Measurements from ENCODE around the gene LRP6.

LRP6 gene

GRCh38 chr12:12197128-12197527, 69.7 kb downstream of the LRP6 start:
- no peak for TF ChIP-seq CTCF (IDR thresholded peaks at IDR 0.05; ENCODE audit: low read length, missing control alignments)
- DNase-seq (ENCODE audit: low read depth) = no peak
- H3K4me3 ChIP-seq (replicated peaks; ENCODE audit: low read depth, low read length) = no peak overlapping the region

- no peak for TF ChIP-seq CTCF (IDR thresholded peaks at IDR 0.05; ENCODE audit: low read length, missing control alignments)
- no peak for DNase-seq (ENCODE audit: low read depth)
- H3K4me3 ChIP-seq (replicated peaks; ENCODE audit: low read depth, low read length) = no peak overlapping the region
Measured at GRCh38 chr12:12195516-12195915, 71.3 kb downstream of the LRP6 start.

GRCh38 chr12:12195081-12195480, 71.8 kb downstream of the LRP6 start:
- DNase-seq (ENCODE audit: low read depth) = no peak
- no peak overlapping the region for H3K4me3 ChIP-seq (replicated peaks; ENCODE audit: low read depth, low read length)
- TF ChIP-seq CTCF (IDR thresholded peaks at IDR 0.05; ENCODE audit: low read length, missing control alignments) = no peak

- no peak for DNase-seq (ENCODE audit: low read depth)
- H3K4me3 ChIP-seq (replicated peaks; ENCODE audit: low read depth, low read length) = no peak overlapping the region
- TF ChIP-seq CTCF (IDR thresholded peaks at IDR 0.05; ENCODE audit: low read length, missing control alignments) = no peak
Measured at GRCh38 chr12:12194206-12194605, 72.6 kb downstream of the LRP6 start.

GRCh38 chr12:12191008-12191407, 75.8 kb downstream of the LRP6 start:
- no peak for DNase-seq (ENCODE audit: low read depth)
- H3K4me3 ChIP-seq (replicated peaks; ENCODE audit: low read depth, low read length) = no peak overlapping the region
- no peak for TF ChIP-seq CTCF (IDR thresholded peaks at IDR 0.05; ENCODE audit: low read length, missing control alignments)

GRCh38 chr12:12190087-12190809, 76.6 kb downstream of the LRP6 start:
- DNase-seq (ENCODE audit: low read depth) = no peak
- no peak overlapping the region for H3K4me3 ChIP-seq (replicated peaks; ENCODE audit: low read depth, low read length)
- no peak for TF ChIP-seq CTCF (IDR thresholded peaks at IDR 0.05; ENCODE audit: low read length, missing control alignments)

- no peak for TF ChIP-seq CTCF (IDR thresholded peaks at IDR 0.05; ENCODE audit: low read length, missing control alignments)
- H3K4me3 ChIP-seq (replicated peaks; ENCODE audit: low read depth, low read length) = no peak overlapping the region
- no peak for DNase-seq (ENCODE audit: low read depth)
Measured at GRCh38 chr12:12185414-12185813, 81.4 kb downstream of the LRP6 start.
